ENCODE measurements around the gene NPW.

The NPW gene

DNA sequence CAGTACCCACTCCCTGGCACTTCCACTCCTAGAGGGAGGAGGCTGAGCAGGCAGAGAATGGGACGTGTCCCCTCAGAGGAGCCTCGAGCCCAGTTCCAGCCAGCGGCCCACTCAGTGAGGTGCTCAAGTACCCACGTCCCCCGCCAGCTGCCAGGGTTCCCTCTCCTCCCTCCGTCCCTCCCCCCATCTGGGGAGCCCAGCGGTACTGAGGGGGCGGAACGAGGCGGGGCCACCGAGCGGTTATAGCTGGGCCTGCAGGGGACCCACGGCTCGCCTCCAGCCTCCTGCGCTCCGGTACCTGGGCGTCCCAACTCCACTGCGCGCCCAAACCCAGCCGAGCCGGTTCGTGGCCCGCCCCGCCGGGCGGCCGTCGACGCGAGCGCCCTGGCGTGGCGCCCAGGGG is at the start of gene NPW:
Gene NPW, plus strand, starts transcription at position 268 of the 403 bp plus-strand sequence.
- DNase-seq (ENCODE audit: low read depth, low spot score): no peak

GRCh38 chr16:1971796-1972489 is 47.6 kb upstream of the NPW start, which contains the start of gene TBL3:
TSS of gene TBL3 (plus strand) at chr16:1972053. CDS start at chr16:1972165, 112 bp downstream.
- DNase-seq (ENCODE audit: low read depth, low spot score): peak; percentile 99

DNA sequence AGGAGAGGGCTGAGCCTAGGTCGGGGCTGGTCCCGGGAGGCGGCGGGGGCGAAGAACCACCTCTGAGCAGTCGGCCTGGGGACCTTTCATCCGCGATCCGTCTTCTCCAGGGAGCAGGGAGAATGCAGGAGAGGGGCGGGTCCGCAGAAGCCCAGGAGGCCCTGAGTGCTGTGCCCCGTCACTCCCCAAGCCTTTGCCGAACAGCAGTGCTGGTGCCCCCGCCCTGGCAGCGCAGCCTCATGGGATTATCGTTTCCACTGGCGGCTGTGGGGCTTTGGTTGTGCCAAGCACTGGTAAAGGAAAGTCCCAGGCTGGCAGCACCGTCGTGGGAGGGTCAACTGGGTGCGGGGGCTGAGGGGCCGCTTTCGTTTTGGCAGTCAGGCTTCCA is 47.1 kb upstream of the NPW start:
- DNase-seq (ENCODE audit: low read depth, low spot score): no peak

DNA sequence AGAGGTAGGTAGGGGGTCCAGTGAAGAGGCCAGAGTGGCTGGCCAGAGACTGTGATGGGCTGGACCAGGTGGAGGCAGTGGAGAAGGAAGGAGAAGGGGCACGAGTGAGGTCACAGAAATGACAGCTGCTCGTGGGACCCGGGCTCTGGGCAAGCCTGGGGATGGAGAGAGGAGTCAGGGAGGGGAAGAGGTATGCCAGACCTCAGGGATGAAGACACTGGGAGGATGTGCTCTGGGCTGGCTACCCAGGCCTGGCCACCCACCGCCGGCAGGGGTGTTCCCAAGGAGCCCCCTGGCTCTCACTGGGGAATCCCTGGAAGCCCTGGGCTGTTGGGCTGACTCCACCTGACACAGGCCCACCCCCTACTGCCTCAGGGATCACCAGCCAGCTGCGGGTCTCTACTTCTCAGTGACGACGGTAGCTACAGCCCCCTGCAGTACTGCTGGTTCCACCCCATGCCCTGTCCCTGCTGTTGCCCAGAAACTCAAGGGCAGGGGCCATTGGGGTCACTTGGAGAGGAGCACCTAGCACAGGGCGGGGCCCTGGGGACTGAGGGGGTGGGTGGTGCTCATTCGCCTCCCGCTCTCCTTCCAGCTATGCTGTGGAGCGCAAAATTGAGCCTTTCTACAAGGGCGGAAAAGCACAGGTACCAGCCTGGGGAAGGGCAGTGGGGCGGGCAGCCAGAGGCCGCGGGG is 46.0 kb upstream of the NPW start:
- DNase-seq (ENCODE audit: low read depth, low spot score): no peak

DNA sequence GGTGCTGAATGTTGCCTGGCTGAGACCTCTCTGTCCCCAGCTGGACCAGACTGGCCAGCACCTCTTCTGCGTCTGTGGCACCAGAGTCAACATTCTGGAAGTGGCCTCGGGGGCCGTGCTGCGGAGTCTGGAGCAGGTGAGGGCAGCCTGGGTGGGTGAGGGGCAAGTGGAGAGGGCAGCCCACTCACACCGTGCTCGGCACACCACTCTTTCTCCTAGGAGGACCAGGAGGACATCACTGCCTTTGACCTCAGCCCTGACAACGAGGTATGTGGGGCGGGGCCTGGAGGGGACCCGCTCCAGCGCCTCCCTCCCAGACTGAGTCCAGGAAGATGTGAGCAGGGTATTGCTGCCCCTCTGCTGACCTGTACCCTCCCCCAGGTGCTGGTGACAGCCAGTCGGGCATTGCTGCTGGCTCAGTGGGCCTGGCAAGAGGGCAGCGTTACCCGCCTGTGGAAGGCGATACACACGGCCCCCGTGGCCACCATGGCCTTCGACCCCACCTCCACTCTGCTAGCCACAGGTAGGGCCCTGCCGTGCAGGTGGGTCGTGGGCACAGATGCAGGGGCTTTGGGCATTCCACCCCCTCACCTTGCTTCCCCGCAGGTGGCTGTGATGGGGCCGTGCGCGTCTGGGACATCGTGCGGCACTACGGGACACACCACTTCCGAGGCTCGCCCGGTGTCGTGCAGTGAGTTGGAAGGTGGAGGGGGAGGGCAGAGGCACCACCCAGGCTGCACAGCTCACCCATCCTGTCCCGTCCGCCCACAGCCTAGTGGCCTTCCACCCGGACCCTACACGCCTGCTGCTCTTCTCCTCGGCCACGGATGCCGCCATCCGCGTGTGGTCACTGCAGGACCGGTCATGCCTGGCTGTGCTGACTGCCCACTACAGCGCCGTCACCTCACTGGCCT is 45.2 kb upstream of the NPW start:
- no peak for DNase-seq (ENCODE audit: low read depth, low spot score)

DNA sequence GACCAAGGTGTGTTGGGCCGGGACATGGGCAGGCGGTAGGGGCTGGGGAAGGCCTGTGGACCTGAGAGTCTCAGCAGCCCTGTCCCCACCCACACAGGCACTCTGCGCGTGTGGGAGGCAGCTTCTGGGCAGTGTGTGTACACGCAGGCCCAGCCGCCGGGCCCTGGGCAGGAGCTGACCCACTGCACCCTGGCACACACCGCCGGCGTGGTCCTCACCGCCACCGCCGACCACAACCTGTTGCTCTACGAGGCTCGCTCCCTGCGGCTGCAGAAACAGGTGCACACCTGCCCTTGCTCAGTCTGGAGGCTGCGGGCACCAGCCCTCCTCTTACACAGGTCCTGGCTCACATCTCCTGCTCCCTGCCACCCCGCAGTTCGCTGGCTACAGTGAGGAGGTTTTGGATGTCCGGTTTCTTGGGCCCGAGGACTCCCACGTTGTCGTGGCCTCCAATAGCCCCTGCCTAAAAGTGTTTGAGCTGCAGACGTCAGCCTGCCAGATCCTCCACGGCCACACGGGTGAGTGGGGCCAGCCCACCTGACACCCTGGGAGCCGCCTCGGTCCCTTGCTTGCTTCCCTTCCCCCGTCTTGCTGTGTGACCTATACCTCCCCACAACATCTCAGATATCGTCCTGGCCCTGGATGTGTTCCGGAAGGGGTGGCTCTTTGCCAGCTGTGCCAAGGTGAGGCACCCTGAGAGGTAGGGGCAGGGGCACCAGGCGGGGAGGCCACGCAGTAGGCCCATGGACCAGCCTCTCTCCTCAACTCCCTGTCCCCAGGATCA is 44.0 kb upstream of the NPW start:
- DNase-seq (ENCODE audit: low read depth, low spot score): no peak

- DNase-seq (ENCODE audit: low read depth, low spot score): no peak
Measured at GRCh38 chr16:1976216-1976520, 43.4 kb upstream of the NPW start.

- DNase-seq (ENCODE audit: low read depth, low spot score): no peak
Measured at GRCh38 chr16:1976951-1977874, 42.4 kb upstream of the NPW start.

DNA sequence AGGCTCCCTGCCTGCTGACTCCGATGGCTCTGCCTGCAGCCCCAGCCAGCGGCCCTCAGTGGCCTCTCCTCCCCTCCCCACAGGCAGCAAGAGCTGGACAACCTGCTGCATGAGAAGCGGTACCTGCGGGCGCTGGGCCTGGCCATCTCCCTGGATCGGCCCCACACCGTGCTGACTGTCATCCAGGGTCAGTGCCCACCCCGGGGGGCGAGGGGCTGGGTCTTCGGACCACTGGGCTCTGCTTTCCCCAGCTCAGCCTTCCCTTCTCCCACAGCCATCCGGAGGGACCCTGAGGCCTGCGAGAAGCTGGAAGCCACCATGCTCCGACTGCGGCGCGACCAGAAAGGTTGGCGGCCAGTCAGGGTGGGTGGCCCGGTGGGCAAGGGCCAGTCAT is 41.7 kb upstream of the NPW start:
- DNase-seq (ENCODE audit: low read depth, low spot score): no peak

DNA sequence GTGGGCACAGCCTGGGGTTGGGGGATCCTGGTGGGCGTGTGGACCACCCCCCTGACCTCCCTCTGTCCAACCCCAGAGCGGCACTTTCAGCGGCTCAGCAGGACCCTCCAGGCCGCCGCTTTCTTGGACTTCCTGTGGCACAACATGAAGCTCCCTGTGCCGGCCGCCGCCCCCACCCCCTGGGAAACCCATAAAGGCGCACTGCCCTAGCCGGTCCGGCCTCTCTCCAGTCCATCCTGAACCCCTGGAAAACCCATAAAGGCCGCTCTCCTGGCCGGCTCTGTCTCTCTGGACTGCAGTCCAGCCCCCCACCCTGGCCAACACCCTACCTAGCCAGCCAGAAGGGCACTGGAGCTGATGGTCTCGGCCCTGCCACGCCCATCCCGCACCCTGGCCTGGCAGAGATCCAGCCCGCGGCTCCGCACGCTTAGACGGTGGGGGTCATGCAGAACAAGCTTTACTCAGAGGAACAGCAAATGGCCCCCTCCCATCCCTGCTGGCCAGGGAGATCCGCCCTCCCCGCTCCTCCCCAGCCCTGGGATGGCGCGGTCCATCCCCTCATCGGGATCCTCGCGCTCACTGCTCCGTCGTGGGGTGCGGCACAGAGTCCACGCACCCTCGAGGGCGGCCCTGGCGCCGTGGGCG is 41.0 kb upstream of the NPW start:
- DNase-seq (ENCODE audit: low read depth, low spot score): no peak

DNA sequence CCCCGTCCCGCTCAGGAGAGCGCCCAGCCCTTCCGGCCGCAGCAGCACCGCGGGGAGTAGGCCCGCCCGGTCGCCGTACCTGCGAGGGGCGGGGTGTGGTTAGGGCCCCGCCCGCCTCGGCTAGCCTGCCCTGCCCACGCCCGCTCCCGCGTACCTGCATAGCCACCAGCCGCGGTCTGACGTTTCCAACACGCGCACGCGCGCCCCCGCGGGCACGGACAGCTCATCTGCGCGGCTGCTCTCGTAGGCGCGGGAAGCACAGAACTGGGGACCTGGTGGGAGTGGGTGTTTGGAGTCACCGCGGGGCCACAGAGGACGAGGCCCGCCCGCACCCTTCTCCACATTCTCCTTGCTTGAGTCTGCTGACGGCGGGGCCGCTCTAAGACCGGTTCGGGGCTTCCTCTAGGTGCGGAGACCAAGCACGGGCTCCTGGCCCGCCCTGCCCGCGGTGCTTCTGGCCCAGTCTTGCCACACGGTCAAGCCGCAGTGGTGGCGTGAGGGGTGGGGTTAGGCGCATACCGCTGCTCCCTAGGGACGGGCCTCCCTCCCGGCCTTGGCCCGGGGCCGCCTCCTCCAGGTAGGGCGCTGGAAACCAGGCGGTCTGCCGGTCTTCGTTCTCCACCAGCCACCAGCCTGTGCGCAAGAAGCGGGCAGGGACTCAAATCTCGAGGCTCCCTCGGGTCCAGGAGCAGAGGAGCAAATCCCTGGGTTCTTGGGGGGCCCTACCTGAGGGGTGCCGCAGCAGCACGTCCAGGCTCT is 40.1 kb upstream of the NPW start:
- DNase-seq (ENCODE audit: low read depth, low spot score): peak; percentile 25

DNA sequence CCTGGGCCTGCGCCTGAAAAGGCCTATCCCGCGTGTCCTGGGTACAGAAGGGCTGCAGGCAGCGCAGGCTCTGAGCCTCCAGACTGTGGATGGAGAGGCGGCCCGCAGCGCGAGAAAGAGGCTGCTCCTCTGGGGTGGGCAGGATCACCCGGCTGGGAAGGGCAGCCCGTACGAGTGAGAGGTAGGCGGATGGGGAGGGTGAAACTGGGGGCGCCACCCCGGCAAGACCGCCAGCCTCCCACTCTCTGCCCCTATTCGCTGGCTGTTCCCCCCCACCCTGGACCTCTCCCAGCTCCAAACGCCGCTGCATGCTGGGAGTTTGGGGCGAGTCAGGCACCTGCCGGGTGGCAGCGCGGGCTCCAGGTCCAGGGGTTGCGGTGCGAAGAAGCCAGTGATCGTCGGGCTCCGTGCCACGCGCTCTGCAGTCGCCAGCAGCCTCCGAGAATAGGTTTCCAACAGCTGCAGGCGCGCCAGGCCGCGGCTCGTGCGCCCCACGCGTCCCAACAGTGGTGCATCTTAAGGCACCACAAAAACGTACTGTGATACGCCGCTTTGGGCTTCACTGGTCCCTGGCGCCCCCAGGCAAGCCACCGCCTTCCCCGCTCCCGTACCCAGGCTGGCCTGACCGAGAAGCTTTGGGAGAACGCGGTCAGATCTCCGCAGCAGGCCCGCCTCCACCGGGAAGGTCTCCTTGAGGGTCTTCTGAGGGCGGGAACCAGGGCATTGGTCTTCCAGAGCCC is 39.4 kb upstream of the NPW start:
- no peak for DNase-seq (ENCODE audit: low read depth, low spot score)

GRCh38 chr16:1980770-1981087 is 38.9 kb upstream of the NPW start:
- no peak for DNase-seq (ENCODE audit: low read depth, low spot score)

- DNase-seq (ENCODE audit: low read depth, low spot score): no peak
Measured at GRCh38 chr16:1981398-1981836, 38.2 kb upstream of the NPW start, which contains the start of gene NOXO1. TSS of gene NOXO1 (minus strand) at chr16:1981469. CDS start at chr16:1981179, 290 bp downstream.

DNA sequence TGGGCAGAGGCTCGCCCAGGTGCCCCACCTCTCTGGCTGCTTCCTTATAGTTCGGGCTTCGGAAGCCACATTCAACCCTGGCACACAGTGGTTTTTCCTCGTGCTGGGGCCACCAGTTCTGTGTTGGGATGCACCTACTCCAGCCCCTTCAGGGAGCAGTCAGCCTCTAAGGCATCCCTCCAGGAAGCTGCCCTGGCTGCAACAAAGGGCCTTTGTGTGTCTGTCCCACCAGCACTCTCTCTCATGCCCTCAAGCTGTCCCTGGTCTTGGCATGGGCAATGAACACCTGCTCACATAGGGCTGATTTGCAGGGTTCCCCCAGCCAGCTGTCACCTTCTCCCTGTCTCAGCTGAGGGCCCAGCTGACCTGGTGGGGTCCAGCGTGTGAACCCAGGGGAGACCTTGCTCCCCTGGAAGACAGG is 37.6 kb upstream of the NPW start:
- DNase-seq (ENCODE audit: low read depth, low spot score): no peak

DNA sequence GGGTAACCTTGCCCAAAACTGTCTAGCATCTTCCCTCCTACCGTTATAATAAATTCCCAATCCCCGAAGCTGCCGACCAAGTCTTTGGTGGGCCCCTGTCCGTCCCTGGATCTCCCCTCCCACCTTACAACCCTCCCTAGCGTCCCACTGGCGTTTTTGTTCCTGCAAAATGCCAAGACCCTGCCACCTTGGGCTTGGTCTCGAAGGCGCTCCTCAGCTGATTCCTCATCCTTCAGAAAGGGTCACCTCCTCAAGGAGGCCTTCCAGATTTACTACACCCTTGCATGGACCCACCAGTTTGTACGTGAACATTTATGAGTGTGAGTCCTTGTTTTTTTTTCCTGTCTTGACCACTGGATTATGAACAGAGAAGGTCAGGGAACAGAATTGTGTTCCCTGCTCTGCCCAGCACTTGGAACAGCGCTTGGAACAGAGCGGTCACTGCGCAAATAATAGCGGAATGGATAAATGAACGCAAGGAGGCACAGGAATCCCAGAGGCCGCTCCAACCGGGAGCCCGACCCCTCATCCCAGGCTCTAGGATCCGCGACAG is 36.5 kb upstream of the NPW start:
- no peak for DNase-seq (ENCODE audit: low read depth, low spot score)

GRCh38 chr16:1983544-1984346 is 35.8 kb upstream of the NPW start, which contains the start of gene GFER:
TSS of gene GFER (plus strand) at chr16:1984193. CDS start at chr16:1984219, 26 bp downstream.
- peak; percentile 97 for DNase-seq (ENCODE audit: low read depth, low spot score)

Data from astrocyte of the hippocampus (primary cell).